K562 (cell line): Measurements from ENCODE around the gene PRPSAP1. TPM values are rescaled to one million over a fixed set of nuclear protein-coding genes. Genes with fewer than 3 reads are reported as not detected.

ENCODE experiments used
- ARNT ChIP-seq, 2 experiments: fragments of 450-650 bp; IDR thresholded peaks; 2 replicates each; pipeline ENCODE4 v1.6.1; 2016; ENCODE audit warnings: mild to moderate bottlenecking in 1 of 2
- CC2D1A ChIP-seq: fragments of 450-650 bp; IDR thresholded peaks from 2 replicates; pipeline ENCODE4 v1.6.1; 2017; ENCODE audit warnings: mild to moderate bottlenecking
- CEBPB ChIP-seq: fragments of 450-650 bp; IDR thresholded peaks from 2 replicates; pipeline ENCODE4 v1.6.1; 2016; ENCODE audit warnings: missing genetic modification characterization, missing compliant biosample characterization
- FOS ChIP-seq: IDR thresholded peaks from 3 replicates; pipeline ENCODE4 v1.6.1; 2011; ENCODE audit not compliant: insufficient read length; ENCODE audit errors: extremely low read depth
- FOXK1 ChIP-seq: sonication (generic); formaldehyde crosslinking; IDR thresholded peaks from 2 replicates; pipeline ENCODE4 v1.8.0; 2022; ENCODE audit warnings: missing genetic modification reagents, mild to moderate bottlenecking, borderline replicate concordance
- FUS ChIP-seq: fragments of 200-400 bp; formaldehyde crosslinking; optimal IDR thresholded peaks from 2 replicates; pipeline ENCODE3; 2017; ENCODE audit warnings: low read depth, low read length
- MEF2D ChIP-seq: conservative IDR thresholded peaks from 2 replicates; pipeline ENCODE4 v1.6.1; 2016; ENCODE audit warnings: low read depth, missing genetic modification characterization, missing compliant biosample characterization
- MEIS2 ChIP-seq: fragments of 450-650 bp; IDR thresholded peaks from 2 replicates; pipeline ENCODE4 v1.6.1; 2014; ENCODE audit warnings: mild to moderate bottlenecking; ENCODE audit not compliant: partially characterized antibody
- SMARCE1 ChIP-seq: fragments of 450-650 bp; IDR thresholded peaks from 2 replicates; pipeline ENCODE4 v1.7.1; 2016; ENCODE audit warnings: mild to moderate bottlenecking
- SMC3 ChIP-seq: conservative IDR thresholded peaks from 2 replicates; pipeline ENCODE4 v1.6.1; 2011; ENCODE audit warnings: low read depth, low read length, improper control_type of control experiment; ENCODE audit not compliant: insufficient read depth
- ZNF311 ChIP-seq: fragments of 250-450 bp; sonication (Bioruptor Pico); IDR thresholded peaks from 2 replicates; pipeline ENCODE4 v1.4.0; 2020; ENCODE audit warnings: mild to moderate bottlenecking, moderate library complexity
- ZNF449 ChIP-seq: fragments of 250-450 bp; sonication (Bioruptor Pico); IDR thresholded peaks from 2 replicates; pipeline ENCODE4 v1.8.0; 2022; ENCODE audit warnings: moderate library complexity, mild to moderate bottlenecking, inconsistent platforms
- ZNF589 ChIP-seq: fragments of 200-800 bp; sonication (Bioruptor generic); IDR thresholded peaks from 2 replicates; pipeline ENCODE4 v1.6.1; 2016; ENCODE audit warnings: low read depth, missing genetic modification characterization, missing compliant biosample characterization
- ZNF707 ChIP-seq: fragments of 250-450 bp; sonication (Bioruptor Pico); conservative IDR thresholded peaks from 2 replicates; pipeline ENCODE4 v1.8.0; 2022; ENCODE audit warnings: inconsistent platforms, mild to moderate bottlenecking, moderate library complexity
- polyA plus RNA-seq, 8 experiments: library from polyadenylated mRNA; depleted of rRNA in 4 of 8; stranded (reverse) in 5 of 8; unstranded in 3 of 8; fragments of >200 nt; fragmentation: Nextera tagmentation in 2 of 8; fragmentation: Illumina TruSeq in 1 of 8; extraction: Ambion mirVana in 2 of 8; extraction: Trizol in 1 of 8; gene quantifications; 2 replicates each; pipeline versions ENCODE4 v1.2.1 to v1.2.3, GENCODE V29; 2011 to 2014; ENCODE audit warnings: inconsistent platforms in 1 of 8, missing spikeins in 1 of 8
- total RNA-seq, 7 experiments: library from RNA; depleted of rRNA in 6 of 7; stranded (reverse); fragments of >200 nt in 6 of 7; fragmentation: Illumina TruSeq in 2 of 7; extraction: Trizol in 2 of 7; gene quantifications; 2 replicates each; pipeline versions ENCODE4 v1.2.1 to v1.2.3, GENCODE V29; 2011 to 2021; ENCODE audit warnings: low replicate concordance in 1 of 7
- TF ChIP-seq, protein P1 (sequence below): fragments of 450-650 bp; IDR thresholded peaks from 2 replicates; pipeline ENCODE4 v1.7.0; 2016; ENCODE audit warnings: borderline replicate concordance
- TF ChIP-seq, protein P2 (sequence below), 2 experiments: fragments of 450-650 bp; IDR thresholded peaks; 2 replicates each; pipeline ENCODE4 v1.6.1; 2016; ENCODE audit warnings: mild to moderate bottlenecking in 2 of 2, borderline replicate concordance in 1 of 2, low read depth in 1 of 2, moderate library complexity in 1 of 2

The PRPSAP1 gene
- total and polyA plus RNA-seq, 9 of the 15 experiments (the other 6 are each of a cell fraction or from before 2014, with no cell fraction given): 21.9 to 77.1 (median 40.8) TPM

DNA sequence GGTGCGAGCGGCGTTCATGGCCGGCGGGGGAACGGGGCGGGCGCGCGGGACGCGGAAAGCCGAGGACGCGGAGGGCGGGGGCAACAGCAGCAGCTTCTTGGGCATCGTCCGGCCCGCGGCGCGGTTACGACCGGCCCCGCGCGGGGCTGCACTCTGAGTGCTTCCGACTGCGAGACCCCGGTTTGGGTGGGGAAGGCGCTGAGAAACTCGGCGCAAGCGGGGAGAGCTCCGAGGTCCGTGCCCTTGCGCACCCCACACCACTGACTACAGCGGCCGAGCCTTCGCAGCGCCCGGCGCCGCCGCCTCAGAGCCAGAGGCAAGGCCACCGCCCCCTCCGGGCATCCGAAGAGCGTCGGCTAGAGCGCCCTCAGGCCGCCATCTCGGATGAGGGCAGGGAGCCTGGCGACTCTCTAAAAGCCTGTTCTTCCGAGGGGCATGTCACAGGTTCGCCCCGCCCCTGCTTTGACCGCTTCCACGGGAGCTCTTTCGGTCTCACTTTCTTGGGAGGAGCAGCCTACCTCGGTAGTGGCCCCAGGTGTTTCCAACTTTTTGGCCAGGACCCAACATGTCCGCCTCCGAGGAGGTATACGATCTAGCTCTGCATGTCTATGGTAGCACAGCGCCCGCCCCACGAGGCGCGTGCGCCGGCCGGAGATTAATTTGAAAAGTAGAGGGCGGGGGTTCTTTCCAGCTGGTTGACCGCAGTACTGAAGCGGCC, at the start of gene PRPSAP1 (continued):
- TF ChIP-seq, protein P1, sequence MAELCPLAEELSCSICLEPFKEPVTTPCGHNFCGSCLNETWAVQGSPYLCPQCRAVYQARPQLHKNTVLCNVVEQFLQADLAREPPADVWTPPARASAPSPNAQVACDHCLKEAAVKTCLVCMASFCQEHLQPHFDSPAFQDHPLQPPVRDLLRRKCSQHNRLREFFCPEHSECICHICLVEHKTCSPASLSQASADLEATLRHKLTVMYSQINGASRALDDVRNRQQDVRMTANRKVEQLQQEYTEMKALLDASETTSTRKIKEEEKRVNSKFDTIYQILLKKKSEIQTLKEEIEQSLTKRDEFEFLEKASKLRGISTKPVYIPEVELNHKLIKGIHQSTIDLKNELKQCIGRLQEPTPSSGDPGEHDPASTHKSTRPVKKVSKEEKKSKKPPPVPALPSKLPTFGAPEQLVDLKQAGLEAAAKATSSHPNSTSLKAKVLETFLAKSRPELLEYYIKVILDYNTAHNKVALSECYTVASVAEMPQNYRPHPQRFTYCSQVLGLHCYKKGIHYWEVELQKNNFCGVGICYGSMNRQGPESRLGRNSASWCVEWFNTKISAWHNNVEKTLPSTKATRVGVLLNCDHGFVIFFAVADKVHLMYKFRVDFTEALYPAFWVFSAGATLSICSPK: no peak
- TF ChIP-seq MEIS2 (peak; percentile 70), ARNT (IDR thresholded peaks at IDR 0.05) (peak in 1 of 2 experiments; percentile 92; a peak in 2 of 4 replicates), FOXK1 (CRISPR knock-in tag) (no peak), SMARCE1 (no peak), FOS (no peak), CEBPB (tag) (no peak), ZNF449 (peak; percentile 92; the same call in 1 of the 2 replicates), ZNF707 (CRISPR knock-in tag) (no peak; the same call in 1 of the 2 replicates), MEF2D (tag) (peak; percentile 82), SMC3 (no peak), ZNF589 (CRISPR knock-in tag) (peak; percentile 65; the same call in 1 of the 2 replicates), FUS (no peak), CC2D1A (peak; percentile 60; the same call in 1 of the 2 replicates), ZNF311 (CRISPR knock-in tag) (no peak)
- TF ChIP-seq, protein P2, sequence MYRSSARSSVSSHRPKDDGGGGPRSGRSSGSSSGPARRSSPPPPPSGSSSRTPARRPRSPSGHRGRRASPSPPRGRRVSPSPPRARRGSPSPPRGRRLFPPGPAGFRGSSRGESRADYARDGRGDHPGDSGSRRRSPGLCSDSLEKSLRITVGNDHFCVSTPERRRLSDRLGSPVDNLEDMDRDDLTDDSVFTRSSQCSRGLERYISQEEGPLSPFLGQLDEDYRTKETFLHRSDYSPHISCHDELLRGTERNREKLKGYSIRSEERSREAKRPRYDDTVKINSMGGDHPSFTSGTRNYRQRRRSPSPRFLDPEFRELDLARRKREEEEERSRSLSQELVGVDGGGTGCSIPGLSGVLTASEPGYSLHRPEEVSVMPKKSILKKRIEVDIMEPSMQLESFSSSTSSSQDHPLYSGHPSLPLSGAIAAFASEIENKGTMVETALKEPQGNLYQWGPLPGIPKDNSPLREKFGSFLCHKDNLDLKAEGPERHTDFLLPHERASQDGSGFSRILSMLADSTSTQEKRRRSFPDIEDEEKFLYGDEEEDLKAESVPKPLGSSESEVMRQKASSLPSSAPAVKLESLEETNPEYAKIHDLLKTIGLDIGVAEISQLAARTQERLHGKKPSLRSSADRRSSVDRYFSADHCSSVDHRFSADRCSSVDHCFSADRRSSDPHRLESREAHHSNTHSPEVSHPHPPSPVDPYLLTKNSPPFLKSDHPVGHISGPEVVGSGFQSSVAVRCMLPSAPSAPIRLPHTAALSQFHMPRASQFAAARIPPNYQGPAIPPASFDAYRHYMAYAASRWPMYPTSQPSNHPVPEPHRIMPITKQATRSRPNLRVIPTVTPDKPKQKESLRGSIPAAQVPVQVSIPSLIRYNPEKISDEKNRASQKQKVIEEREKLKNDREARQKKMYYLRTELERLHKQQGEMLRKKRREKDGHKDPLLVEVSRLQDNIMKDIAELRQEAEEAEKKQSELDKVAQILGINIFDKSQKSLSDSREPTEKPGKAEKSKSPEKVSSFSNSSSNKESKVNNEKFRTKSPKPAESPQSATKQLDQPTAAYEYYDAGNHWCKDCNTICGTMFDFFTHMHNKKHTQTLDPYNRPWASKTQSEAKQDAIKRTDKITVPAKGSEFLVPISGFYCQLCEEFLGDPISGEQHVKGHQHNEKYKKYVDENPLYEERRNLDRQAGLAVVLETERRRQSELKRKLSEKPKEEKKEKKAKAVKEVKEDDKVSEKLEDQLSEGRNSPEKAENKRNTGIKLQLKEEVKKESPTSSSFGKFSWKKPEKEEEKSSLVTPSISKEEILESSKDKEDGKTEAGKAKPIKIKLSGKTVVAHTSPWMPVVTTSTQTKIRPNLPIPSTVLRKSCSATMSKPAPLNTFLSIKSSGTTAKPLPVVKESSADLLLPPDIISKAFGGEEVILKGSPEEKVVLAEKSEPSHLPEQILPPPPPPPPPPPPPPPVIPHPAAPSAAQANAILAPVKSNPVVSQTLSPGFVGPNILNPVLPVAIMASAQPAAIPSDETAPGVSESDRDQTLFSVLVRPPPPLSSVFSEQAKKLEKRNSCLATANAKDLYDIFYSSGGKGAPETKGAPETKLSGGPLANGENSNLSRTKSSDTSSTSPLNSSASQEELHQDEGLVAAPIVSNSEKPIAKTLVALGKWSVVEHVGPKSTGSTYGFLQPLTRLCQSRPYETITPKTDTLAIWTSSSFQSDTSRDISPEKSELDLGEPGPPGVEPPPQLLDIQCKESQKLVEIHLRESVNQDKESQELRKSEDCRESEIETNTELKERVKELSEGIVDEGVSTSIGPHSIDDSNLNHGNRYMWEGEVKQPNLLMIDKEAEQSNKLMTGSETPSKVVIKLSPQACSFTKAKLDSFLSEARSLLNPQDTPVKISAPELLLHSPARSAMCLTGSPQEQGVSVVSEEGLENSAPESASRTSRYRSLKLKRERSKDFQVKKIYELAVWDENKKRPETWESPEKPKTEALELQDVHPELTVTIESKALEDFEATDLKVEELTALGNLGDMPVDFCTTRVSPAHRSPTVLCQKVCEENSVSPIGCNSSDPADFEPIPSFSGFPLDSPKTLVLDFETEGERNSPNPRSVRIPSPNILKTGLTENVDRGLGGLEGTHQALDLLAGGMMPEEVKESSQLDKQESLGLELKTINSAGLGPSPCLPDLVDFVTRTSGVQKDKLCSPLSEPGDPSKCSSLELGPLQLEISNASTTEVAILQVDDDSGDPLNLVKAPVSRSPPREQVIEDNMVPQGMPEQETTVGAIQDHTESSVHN (IDR thresholded peaks at IDR 0.05; ENCODE audit: borderline replicate concordance in 1 of 2, low read depth in 1 of 2): peak in 1 of 2 experiments; percentile 20; a peak in 1 of 4 replicates
